Fibroblast of peridontal ligament (primary cell): ENCODE data around the gene GLT1D1.

Experiments
- DNase-seq: peaks from one replicate; pipeline ENCODE4 v3.0.0-alpha.2; 2010; ENCODE audit errors: extremely low read depth

GLT1D1 gene

GRCh38 chr12:128966203-128966810 lies 113.0 kb downstream of the GLT1D1 start:
- DNase-seq, result no peak

- no peak for DNase-seq
Measured at GRCh38 chr12:128968668-128969067, 115.4 kb downstream of the GLT1D1 start.

DNA sequence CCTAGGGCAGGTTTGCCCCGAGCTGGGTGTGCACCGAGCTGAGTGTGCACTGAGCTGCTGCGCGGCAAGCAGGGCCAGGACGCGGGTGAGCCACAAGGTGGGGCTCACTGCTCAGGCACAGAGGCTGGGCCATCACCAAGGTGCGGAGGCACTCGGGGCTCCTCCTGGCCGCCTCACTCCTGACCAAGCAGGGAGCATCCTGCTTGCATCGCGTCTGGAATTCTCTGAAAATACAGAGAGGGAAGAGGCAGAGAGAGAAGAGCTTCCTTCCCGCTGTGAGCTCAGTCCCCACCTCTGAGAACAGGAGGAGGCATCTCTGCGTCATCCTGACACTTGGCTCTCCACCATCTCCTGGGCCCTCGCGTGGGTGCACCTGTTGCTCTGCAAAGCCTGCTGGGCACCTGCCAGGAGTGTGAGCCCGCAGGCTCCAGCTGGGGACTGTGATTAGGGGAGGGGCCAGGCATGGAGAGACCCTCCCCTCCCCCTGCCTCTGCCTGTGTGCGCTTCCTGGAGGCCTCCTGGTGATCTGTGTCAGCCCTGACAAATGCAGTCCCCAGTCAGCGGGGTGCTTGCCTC lies 116.3 kb downstream of the GLT1D1 start:
- no peak for DNase-seq

DNA sequence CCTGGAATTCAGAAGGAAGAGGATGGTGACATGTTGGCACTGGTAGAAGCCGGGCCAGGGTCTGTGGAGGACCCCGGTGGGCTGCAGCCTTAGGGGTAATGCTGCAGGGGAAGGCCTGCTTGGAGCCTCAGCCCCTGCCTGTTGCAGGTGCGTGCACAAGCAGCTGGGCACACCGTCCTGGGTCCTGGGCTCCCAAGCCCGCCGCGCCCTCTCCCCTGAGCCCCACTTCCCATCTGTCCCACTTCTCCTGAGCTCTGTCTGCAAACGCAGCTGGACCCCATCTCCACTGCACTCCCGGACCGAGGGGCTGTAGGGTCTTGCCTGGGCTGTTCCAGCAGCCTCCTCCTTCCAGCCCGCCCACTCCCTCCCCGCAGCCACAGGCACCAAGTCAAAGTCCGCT lies 116.8 kb downstream of the GLT1D1 start:
- DNase-seq, result no peak

DNA sequence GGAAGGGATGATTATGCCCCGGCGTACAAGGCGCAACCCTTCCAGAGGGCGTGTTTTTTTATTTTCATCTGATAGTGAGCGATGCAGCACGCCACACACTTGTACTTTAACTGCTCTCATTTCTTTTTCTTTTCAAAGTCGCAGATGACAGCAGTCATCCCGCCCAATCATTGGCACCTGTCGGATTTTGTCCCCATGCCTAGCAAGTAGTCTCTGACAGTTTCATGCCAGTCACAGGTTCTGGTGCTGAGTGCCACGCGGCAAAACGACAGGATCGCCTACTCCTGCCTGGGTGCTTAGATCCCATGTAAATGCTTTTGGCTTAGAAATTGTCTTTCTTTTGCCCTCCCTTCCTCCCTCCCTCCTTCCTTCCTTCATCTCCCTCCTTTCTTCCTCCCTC lies 117.7 kb downstream of the GLT1D1 start:
- DNase-seq, result no peak

DNA sequence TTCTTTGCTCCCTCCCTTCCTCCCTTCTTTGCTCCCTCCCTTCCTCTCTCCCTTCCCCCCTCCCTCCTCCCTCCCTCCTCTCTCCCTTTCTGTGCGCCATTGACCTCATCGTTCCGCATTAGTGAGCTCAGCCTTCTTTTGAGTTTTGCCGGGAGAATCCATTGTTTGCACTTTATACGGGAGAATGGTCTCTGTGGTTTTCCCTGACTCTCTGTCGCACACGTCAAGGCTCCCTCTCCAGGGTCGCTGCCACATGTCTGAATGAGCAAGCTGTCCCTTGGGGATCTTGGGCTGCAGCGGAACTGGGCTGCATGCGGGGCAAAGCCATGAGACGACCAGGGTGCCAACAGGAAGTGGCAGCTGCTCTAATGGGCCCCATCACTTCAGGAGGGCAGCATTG lies 118.5 kb downstream of the GLT1D1 start:
- DNase-seq, result no peak

GRCh38 chr12:128973883-128974681 lies 120.8 kb downstream of the GLT1D1 start:
- DNase-seq, result no peak

- DNase-seq, result no peak
Measured at GRCh38 chr12:128974881-128975280, 121.6 kb downstream of the GLT1D1 start.

- DNase-seq, result no peak
Measured at GRCh38 chr12:128976120-128976738, 123.0 kb downstream of the GLT1D1 start.

GRCh38 chr12:128977441-128977840 lies 124.2 kb downstream of the GLT1D1 start:
- DNase-seq, result no peak

DNA sequence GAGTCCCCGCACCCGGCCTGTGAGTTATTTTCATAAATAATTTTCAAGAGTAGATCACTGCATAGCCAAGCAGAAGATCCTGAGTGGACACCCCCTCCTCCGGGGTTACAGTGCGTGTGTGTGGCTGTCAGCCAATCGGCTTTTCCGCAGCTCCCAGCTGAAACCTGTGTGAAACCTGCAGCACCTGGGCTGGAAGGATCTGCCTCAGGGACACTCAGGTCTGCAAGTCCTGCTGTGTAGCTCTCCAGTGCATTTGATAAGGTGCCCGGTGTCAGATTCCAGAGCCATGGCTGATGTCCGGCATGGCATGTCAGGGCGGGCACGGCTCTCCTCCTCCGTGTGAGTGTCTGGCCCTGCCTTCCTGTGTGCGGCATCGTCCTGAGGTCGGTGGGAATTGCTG lies 124.8 kb downstream of the GLT1D1 start:
- DNase-seq, result no peak

DNA sequence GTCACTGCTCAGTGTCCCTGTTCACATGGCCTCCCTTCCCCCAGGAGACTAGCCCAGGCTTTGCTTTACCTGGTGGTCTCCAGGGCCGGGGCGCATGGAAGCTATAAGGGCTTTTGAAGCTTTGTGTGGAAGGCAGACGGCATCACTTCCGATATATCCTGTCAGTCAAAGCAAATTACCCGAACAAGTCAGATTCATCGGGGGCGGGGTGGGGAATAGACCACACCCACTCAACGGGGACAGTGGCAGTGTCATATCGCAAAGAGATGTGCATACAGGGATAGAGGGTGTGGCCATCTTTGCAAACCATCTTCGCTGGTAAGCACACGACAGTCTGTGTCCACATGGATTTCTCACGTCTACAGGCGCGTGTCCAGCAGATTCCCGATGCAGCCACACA lies 127.3 kb downstream of the GLT1D1 start:
- DNase-seq, result no peak

DNA sequence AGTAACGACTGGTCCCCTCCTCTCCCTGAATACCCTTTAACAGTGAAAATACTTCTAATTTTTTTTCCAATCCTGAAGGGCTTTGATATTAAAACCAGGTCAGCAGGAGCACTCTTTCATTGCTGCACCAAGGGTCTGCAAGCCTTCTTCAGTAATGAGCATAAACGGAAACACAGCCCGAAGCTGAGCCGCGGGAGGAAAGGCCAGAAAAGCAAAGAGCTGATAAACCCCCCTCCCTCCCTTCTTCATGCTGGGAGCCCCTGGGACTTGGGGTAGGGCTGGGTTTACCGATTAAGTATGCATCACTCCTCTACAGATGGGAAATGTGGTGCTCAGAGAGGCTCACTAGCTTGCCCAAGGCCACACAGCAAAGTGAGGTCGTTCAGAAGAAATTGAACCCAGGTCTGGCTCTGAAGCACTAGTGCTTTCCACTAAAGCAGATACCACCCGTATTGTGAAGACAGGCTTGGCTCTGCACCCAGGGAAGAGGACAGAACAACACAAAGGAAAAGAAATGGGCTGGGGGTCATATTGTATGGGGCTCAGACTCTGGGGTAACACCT lies 128.8 kb downstream of the GLT1D1 start:
- DNase-seq, result no peak

- DNase-seq, result no peak
Measured at GRCh38 chr12:128982933-128983332, 129.7 kb downstream of the GLT1D1 start.

GRCh38 chr12:128983371-128983770 lies 130.1 kb downstream of the GLT1D1 start:
- DNase-seq, result no peak

DNA sequence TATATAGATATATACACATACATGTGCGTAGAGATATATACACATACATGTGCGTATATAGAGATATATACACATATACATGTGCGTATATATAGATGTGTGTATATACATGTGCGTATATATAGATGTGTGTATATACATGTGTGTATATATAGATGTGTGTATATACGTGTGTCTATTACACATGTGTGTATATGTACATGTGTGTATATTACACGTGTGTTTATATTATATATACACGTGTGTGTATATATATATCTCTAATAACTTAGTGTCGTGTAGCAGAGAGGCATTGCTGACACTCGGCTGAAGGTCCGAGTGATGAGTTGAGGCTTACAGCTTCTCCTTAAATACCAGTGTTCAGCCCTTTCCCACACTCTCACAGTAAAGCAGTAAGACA lies 133.7 kb downstream of the GLT1D1 start:
- DNase-seq, result no peak

GRCh38 chr12:128989287-128989686 lies 136.0 kb downstream of the GLT1D1 start:
- DNase-seq, result no peak

- DNase-seq, result no peak
Measured at GRCh38 chr12:128991716-128992115, 138.4 kb downstream of the GLT1D1 start.

GRCh38 chr12:128992116-128992515 lies 138.8 kb downstream of the GLT1D1 start:
- no peak for DNase-seq

- no peak for DNase-seq
Measured at GRCh38 chr12:128992550-128992949, 139.3 kb downstream of the GLT1D1 start.

DNA sequence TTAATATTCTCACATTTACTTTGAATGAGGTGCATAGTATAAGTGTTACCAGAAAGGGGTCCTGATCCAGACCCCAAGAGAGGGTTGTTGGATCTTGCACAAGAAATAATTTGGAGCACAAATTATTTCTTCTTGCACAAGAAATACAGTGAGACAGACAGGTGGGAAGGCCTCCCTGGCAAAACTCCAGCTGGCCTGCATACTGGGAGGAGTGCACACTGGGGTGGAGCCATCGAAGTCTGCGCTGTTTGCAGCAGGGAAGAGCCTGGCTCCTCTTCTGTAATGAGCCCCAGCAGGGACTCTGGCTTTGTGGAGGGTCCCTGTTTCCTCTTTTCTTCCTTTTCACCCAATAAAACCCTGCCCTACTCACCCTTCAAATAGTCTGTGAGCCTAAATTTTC lies 141.6 kb downstream of the GLT1D1 start:
- DNase-seq, result no peak

- DNase-seq, result no peak
Measured at GRCh38 chr12:128995619-128996018, 142.3 kb downstream of the GLT1D1 start.
